ENCODE data around the gene MARCHF10. TPM values are rescaled to one million over a fixed set of nuclear protein-coding genes. Genes with fewer than 3 reads are reported as not detected.

MARCHF10 gene
- total and polyA plus RNA-seq, 7 donors, result 0.09 to 2.1 (median 0.71) TPM; not detected in 2

DNA sequence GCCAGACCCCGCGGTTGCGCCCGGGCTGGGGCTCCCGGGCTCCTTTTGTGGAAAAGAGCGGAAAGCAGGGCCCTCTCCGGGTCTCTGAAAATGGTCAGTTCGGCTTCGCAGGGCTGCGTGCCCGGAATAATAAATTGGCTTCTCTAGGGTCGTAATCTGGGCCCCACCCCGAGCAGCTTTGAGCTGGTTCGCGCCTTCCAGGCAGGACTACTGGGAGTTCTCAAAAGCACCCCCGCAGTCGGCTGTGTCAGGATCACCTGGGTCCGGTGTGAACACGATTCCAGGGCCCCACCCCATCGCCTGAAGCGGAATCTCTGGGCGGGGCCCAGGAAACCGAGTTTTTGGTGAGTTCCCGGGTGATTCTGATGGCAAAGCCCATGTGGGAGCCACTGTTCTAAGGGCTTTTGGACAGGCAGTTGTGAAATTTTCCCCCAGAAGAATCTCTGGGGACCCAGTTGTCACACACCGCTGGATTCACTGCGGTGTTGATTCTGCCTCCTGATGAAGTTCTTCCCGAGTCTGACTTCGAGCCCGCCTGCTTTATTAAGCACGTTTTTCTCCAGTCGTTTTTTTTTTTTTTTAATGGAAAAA is 103.6 kb downstream of the MARCHF10 start:
- Histone ChIP-seq H3K4me1 (peaks cover 0 to 18% (median 14%) of the 10 kb centered on the region in 4 donors), H3K27me3 (peaks cover 0 to 9% (median 0%) of the 10 kb centered on the region in 3 donors), H3K4me3 (peak overlapping the region; percentile 15 to 74 (median 60)), H3K27ac (peak overlapping the region; percentile 63 to 72 (median 70)), H3K36me3 (no peaks in the 10 kb centered on the region), H3K9me3 (peaks cover 0 to 3% (median 1%) of the 10 kb centered on the region in 4 donors)
- intact Hi-C loops (cut with DNase I), result no loop called here
- TF ChIP-seq POLR2AphosphoS5 (IDR thresholded peaks at IDR 0.05) (no peak), EP300 (IDR thresholded peaks at IDR 0.05) (no peak), POLR2A (IDR thresholded peaks at IDR 0.05) (no peak)
- TF ChIP-seq, protein P1, sequence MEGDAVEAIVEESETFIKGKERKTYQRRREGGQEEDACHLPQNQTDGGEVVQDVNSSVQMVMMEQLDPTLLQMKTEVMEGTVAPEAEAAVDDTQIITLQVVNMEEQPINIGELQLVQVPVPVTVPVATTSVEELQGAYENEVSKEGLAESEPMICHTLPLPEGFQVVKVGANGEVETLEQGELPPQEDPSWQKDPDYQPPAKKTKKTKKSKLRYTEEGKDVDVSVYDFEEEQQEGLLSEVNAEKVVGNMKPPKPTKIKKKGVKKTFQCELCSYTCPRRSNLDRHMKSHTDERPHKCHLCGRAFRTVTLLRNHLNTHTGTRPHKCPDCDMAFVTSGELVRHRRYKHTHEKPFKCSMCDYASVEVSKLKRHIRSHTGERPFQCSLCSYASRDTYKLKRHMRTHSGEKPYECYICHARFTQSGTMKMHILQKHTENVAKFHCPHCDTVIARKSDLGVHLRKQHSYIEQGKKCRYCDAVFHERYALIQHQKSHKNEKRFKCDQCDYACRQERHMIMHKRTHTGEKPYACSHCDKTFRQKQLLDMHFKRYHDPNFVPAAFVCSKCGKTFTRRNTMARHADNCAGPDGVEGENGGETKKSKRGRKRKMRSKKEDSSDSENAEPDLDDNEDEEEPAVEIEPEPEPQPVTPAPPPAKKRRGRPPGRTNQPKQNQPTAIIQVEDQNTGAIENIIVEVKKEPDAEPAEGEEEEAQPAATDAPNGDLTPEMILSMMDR (IDR thresholded peaks at IDR 0.05), result no peak
- WGBS, 2 donors, result 3 to 7% methylated on average over 31 of the region's 31 CpGs
- DNase-seq, result peak; percentile 76

DNA sequence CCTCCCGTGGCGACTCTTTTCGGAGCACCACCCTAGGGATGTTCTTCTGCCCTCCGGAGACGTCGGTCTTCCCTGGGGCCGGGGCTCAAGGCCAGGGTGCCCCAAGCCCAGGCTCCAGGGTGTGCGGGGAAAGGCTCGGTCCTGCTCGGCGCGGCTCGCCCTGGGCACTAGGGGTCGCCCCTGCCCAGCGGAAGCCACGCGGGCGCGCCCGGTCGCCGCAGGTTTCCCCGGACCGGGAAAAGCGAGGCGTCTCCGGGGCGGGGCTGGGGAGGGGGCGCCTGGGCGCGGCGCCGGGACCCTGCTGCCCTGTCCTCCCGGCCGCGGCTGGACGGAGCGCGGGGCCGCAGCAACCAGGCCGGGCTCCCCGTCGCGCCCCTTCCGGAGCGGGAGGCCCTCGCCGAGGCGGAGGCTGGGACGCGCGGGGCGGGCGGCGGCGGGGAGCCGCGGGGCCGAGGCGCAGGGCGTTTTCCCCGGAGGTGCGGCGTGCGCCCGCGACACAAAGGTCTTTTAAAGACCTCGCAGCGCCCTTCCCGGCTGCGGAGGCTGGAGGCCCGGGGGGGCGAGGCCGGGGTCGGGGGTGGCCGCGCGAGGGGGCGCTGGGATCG is 104.2 kb downstream of the MARCHF10 start:
- WGBS, 2 donors, result 1% methylated on average over 80 of the region's 80 CpGs
- H3K27ac ChIP-seq, result peak overlapping the region; percentile 63 to 72 (median 70)
- intact Hi-C loops (cut with DNase I), result loop anchor here (1.0 kb wide), 2 partner anchors 264 to 702 kb away; no protein-coding TSS in a partner anchor
- H3K4me1 ChIP-seq, result peaks cover 0 to 18% (median 14%) of the 10 kb centered on the region in 4 donors
- H3K27me3 ChIP-seq, result peaks cover 0 to 9% (median 0%) of the 10 kb centered on the region in 3 donors
- H3K36me3 ChIP-seq, result no peaks in the 10 kb centered on the region
- peak overlapping the region; percentile 15 to 74 (median 60) for H3K4me3 ChIP-seq
- H3K9me3 ChIP-seq, result peaks cover 0 to 3% (median 1%) of the 10 kb centered on the region in 4 donors
- no peak for TF ChIP-seq EP300 (IDR thresholded peaks at IDR 0.05)
- TF ChIP-seq, protein P1 (IDR thresholded peaks at IDR 0.05), result peak; percentile 58 to 82 (median 65)
- no peak for TF ChIP-seq POLR2AphosphoS5 (IDR thresholded peaks at IDR 0.05)
- TF ChIP-seq POLR2A (IDR thresholded peaks at IDR 0.05), result no peak
- DNase-seq, result peak; percentile 87

DNA sequence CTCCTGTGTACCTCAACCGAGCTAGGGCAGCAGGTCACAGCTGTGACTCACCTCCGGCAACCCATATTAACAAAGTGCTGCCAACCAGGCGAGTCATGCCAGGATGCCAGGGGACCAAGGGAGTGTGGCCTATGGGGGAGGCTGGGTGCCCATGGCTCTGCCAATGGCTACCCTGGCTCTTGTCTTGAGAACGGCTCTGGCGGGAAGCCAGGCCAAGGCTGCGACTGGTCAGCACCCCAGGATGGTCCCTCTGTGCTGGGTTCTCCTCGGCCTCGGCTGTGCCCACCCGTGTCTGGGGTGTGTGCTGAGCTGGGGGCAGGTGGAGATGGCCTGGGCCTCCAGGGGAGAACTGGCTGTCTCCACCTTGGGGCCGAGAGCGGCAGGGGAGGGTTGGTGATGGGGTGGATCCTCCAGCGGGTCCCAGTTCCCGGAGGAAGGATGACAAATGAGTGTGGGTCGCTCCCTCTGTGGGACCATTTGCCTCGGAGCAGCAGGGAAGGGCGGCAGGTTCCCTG is 104.8 kb downstream of the MARCHF10 start:
- WGBS, 2 donors, result 17 to 42% methylated on average over 16 of the region's 16 CpGs
- peak overlapping the region in 3 of 4 donors; percentile 69 to 72 (median 71) for H3K27ac ChIP-seq
- H3K27me3 ChIP-seq, result peaks cover 0 to 9% (median 0%) of the 10 kb centered on the region in 3 donors
- TF ChIP-seq EP300 (IDR thresholded peaks at IDR 0.05), result no peak
- TF ChIP-seq POLR2AphosphoS5 (IDR thresholded peaks at IDR 0.05), result no peak
- TF ChIP-seq, protein P1 (IDR thresholded peaks at IDR 0.05), result no peak
- TF ChIP-seq POLR2A (IDR thresholded peaks at IDR 0.05), result no peak
- H3K9me3 ChIP-seq, result peaks cover 0 to under 1% (median 0%) of the 10 kb centered on the region in 4 donors
- DNase-seq, result peak; percentile 73
- intact Hi-C loops (cut with DNase I), result loop anchor here (1.0 kb wide), 2 partner anchors 265 to 703 kb away; no protein-coding TSS in a partner anchor
- H3K36me3 ChIP-seq, result no peaks in the 10 kb centered on the region
- H3K4me3 ChIP-seq, result peak overlapping the region in 3 of 4 donors; percentile 55 to 74 (median 66)
- peaks cover 0 to 18% (median 14%) of the 10 kb centered on the region in 4 donors for H3K4me1 ChIP-seq

DNA sequence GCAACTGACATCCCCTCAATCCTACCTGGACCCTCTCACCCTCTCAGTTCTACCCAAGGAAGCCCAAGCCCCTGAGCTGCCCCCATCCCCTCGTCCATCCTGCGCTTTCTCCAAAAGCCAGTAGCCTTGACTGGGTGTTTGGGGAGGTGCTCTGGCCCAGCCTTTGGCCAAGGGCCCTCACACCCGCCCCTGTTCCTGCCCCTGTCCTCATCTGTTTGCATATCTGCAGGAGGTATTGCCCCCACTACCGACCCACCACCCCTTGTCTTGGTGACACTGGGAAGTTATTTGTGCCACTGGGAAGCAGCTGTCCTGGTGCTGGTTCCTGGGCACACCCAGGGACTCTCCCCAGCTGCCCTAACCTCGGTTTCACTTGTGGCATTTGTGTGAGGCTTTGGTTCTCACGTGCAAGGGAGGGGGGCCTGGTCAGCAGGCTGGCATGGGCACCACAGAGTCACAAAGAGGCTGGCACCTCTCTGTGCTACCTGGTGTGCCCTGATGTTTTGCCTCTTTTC is 105.3 kb downstream of the MARCHF10 start:
- Histone ChIP-seq H3K27ac (no peak overlapping the region), H3K4me3 (no peak overlapping the region), H3K36me3 (no peaks in the 10 kb centered on the region), H3K9me3 (no peaks in the 10 kb centered on the region), H3K4me1 (peaks cover 0 to 18% (median 14%) of the 10 kb centered on the region in 4 donors), H3K27me3 (peaks cover 0 to 9% (median 0%) of the 10 kb centered on the region in 3 donors)
- intact Hi-C loops (cut with DNase I), result loop anchor here (1.0 kb wide), 2 partner anchors 265 to 703 kb away; no protein-coding TSS in a partner anchor
- peak; percentile 53 for DNase-seq
- TF ChIP-seq POLR2A (IDR thresholded peaks at IDR 0.05), result no peak
- no peak for TF ChIP-seq EP300 (IDR thresholded peaks at IDR 0.05)
- TF ChIP-seq, protein P1 (IDR thresholded peaks at IDR 0.05), result no peak
- WGBS, 2 donors, result 48 to 79% methylated on average over 6 of the region's 6 CpGs
